ENCODE data around the gene MIEF1.

MIEF1 gene

GRCh38 chr22:39527481-39527961 is 25.4 kb downstream of the MIEF1 start:
- in situ Hi-C loops (cut with HindIII; ENCODE audit: low sequenced_read_pairs): no loop called here

- in situ Hi-C loops (cut with HindIII; ENCODE audit: low sequenced_read_pairs): no loop called here
These were observed 26.1 kb downstream of the MIEF1 start for GRCh38 chr22:39528080-39528661.

DNA sequence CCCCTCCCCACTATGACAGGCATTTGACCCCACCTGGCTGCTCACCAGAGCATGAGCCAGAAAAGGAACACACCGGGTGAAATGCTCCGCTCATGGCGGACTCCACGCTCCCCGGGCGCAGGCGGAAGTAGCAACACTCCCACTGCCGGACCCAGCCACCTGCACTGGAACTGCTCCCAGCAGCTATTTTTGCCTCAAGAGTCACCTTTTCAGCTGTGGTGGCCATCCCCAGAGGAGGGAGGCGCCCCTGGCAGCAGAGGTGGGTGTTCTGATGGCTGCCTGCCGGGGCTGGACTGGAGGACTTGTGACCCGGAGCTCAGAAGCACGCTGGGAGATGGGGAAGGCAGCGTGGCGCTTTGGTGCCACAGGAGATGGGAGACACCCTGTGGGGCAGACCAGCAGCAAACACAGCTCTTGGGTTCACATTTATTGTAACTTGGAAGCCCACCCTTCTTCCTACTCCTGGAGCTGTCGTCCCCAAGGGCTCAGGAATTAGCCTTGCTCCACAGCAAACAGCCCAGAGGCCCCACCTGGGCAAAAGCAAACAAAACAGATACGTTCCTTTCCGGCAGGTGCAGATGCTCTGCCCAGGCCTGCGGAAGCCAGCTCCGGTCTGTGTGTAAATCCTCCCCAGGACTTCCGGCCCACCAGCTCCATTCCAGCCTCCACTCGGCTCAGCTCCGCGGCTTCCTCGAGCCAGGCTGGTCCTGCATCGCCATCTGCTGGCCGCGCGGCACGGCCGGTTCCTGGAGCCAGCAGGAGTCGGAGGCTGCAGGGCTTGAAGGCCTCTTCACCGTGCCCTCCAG is 26.8 kb downstream of the MIEF1 start:
- in situ Hi-C loops (cut with HindIII; ENCODE audit: low sequenced_read_pairs): no loop called here

DNA sequence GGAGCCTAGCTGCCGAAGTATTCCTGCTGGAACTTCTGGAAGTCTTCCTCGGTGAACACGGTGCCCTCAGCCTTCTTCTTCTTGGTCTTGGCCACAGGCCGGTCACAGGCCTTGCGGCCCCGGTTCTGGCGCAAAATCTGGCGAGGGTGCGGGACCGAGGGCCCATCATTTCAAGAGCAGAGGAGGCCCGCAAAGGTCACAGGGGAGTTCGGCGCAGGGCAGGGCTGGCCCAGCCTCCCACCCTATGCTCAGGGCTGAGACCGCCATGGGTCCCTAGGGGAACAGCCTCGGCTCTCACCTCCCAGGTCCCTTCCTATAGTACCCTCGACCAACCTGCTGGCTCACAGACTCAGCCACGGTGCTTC is 27.4 kb downstream of the MIEF1 start:
- in situ Hi-C loops (cut with HindIII; ENCODE audit: low sequenced_read_pairs): no loop called here

DNA sequence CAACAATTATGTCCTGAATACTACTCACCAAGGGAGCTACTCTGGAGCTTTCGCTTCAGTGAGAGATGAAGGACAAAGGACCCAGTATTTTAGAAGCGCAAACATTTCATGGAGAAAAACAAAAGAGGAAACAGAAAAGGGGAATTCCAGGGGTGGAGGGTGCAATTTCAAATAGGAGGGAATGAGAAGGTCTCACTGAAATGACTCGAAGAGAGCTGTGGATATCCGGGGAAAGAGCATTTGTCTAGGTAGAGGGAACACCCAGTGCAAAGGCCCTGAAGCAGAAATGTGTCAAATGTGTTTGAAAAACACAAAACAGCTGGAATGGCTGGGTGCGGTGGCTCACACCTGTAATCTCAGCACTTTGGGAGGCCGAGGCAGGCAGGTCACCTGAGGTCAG is 28.0 kb downstream of the MIEF1 start:
- in situ Hi-C loops (cut with HindIII; ENCODE audit: low sequenced_read_pairs): loop anchor here (10.0 kb wide), 1 partner anchor 475 kb away; no protein-coding TSS in a partner anchor

- in situ Hi-C loops (cut with HindIII; ENCODE audit: low sequenced_read_pairs): loop anchor here (10.0 kb wide), 1 partner anchor 474 kb away; no protein-coding TSS in a partner anchor
These were observed 28.7 kb downstream of the MIEF1 start for GRCh38 chr22:39530692-39531331.

DNA sequence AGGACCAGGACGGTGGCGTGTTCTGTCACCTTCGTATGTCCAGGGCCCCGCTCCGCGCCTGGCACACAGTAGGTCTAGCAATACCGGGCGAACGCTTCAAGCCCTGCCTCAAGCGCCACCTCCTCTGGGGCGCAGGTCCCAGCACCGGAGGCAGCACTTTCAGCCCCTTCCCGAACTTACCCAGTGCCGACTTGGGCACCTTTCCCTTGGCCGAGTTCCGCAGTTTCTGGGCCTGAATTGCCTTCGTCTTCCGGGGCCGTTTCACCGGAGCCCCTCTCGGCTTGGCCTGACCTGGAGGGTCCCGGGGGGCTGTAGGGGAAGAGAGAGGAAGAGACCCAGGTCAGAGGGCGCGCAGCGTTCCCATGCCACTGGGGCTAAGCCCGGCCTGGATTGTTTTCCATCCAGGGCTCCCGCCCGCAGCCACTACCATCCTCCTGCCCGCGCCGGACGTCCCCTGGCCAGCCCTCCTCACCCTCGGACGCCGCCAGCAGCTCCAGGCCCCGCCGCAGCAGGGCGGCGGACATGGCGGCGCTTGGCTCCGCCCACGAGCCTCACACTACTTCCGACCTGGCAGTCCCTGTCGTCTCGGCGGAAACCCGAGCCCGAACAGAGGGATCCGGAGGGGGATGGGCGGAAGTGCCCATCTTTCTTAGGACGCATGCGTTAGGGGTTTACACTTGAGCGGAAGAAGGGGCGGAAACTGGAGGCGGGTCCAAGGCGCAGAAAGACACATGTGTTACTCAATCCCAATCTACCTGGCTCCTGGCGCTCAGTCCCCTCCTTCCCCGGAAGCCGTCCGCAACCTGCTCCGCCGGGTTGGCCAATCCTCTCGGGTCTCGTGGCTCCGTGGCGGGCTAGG is 30.4 kb downstream of the MIEF1 start, which contains the start of gene RPS19BP1:
Gene RPS19BP1 (minus strand): TSS at position 534 of the 859 bp plus-strand sequence. CDS start 10 bp downstream, at position 524.
- in situ Hi-C loops (cut with HindIII; ENCODE audit: low sequenced_read_pairs): loop anchor here (10.0 kb wide), 1 partner anchor 472 kb away; no protein-coding TSS in a partner anchor

DNA sequence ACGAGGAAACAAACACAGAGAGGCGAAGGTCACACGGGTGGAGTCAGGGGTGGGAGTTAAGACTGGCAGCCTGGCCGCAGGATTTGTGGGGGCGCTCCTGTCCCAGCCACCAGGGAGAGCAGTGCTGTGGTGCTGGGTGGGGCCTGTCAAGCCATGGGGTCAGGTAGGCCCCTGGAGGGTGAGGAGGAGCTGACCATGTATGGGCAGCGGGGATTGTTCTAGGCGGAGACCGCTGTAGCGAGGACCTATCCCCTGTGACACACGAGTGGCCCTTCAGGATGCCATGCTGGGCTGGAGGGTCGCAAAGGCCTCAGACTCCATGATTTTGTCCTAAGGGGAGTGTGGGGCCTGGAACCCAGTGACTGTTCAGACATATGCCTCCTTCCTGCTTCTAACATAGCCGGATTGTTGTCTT is 32.0 kb downstream of the MIEF1 start:
- in situ Hi-C loops (cut with HindIII; ENCODE audit: low sequenced_read_pairs): loop anchor here (10.0 kb wide), 1 partner anchor 471 kb away; no protein-coding TSS in a partner anchor

DNA sequence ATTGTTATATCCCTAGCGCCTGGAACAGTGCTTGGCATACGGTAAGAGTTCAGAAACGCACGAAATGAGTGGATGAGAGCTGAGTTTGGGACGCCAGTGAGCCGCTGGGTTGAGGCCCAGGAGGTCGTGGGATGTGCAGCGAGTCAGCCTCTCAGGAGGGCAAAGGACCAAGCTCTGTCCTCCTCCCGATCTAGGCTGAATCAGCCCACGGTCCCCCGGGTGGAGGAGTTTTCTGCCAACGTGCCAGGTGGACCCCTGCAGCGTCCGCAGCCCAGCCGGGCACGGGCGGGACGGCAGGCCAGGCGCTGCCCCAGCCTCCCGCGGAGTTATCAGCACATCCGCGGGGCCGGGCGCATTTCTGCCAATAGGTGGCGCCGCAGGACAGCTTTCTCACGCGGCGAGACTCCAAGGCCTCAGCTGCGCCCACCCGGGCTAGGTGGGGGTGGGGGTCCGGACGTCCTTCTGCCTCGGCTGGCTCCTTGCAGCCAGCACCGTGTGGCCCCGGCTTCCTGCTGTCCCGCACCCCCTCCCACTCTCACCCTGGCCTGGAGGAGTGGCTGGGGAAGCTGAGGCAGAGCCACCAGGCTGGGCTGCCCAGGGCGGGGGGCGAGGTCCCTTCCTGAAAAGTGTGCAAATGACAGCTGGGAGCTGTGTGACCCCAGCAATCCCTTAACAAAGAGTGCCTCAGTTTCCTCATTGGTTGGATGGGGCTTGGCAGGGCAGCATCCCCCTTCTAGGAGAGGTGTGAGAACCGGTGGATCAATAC is 32.7 kb downstream of the MIEF1 start:
- in situ Hi-C loops (cut with HindIII; ENCODE audit: low sequenced_read_pairs): loop anchor here (10.0 kb wide), 1 partner anchor 470 kb away; no protein-coding TSS in a partner anchor

DNA sequence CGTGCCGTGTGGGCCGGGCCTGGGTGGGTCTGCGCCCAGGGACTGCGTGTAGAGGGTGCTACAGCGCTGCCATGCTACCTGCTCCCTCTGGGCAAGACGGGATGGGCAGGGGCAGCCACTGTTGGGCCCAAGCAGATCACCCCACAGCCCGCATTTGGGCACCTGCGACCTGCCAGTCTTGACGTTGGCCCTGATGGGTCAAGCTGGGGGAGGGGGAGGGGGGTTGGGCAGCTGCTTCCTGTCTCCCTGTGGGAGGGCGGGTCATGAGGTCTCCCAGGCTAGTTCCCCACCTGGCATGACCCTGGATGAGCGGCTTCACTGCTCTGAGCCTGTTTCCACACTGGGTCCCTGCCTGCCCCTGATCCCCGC is 33.3 kb downstream of the MIEF1 start:
- in situ Hi-C loops (cut with HindIII; ENCODE audit: low sequenced_read_pairs): loop anchor here (10.0 kb wide), 1 partner anchor 469 kb away; no protein-coding TSS in a partner anchor

GRCh38 chr22:39535831-39536449 is 33.9 kb downstream of the MIEF1 start:
- in situ Hi-C loops (cut with HindIII; ENCODE audit: low sequenced_read_pairs): loop anchor here (10.0 kb wide), 1 partner anchor 469 kb away; no protein-coding TSS in a partner anchor

GRCh38 chr22:39536711-39537110 is 34.6 kb downstream of the MIEF1 start:
- in situ Hi-C loops (cut with HindIII; ENCODE audit: low sequenced_read_pairs): loop anchor here (10.0 kb wide), 1 partner anchor 468 kb away; no protein-coding TSS in a partner anchor

GRCh38 chr22:39537975-39538374 is 35.9 kb downstream of the MIEF1 start:
- in situ Hi-C loops (cut with HindIII; ENCODE audit: low sequenced_read_pairs): loop anchor here (10.0 kb wide), 1 partner anchor 467 kb away; no protein-coding TSS in a partner anchor

- in situ Hi-C loops (cut with HindIII; ENCODE audit: low sequenced_read_pairs): no loop called here
These were observed 41.0 kb downstream of the MIEF1 start for GRCh38 chr22:39543095-39543494.

- in situ Hi-C loops (cut with HindIII; ENCODE audit: low sequenced_read_pairs): no loop called here
These were observed 43.6 kb downstream of the MIEF1 start for GRCh38 chr22:39545386-39546365.

GRCh38 chr22:39546889-39547586 is 44.9 kb downstream of the MIEF1 start:
- in situ Hi-C loops (cut with HindIII; ENCODE audit: low sequenced_read_pairs): no loop called here

GRCh38 chr22:39547587-39547947 is 45.5 kb downstream of the MIEF1 start:
- in situ Hi-C loops (cut with HindIII; ENCODE audit: low sequenced_read_pairs): no loop called here

Measured in endothelial cell of hepatic sinusoid (primary cell).